ENCODE measurements around the gene GRK6.

- TF ChIP-seq, protein P1, sequence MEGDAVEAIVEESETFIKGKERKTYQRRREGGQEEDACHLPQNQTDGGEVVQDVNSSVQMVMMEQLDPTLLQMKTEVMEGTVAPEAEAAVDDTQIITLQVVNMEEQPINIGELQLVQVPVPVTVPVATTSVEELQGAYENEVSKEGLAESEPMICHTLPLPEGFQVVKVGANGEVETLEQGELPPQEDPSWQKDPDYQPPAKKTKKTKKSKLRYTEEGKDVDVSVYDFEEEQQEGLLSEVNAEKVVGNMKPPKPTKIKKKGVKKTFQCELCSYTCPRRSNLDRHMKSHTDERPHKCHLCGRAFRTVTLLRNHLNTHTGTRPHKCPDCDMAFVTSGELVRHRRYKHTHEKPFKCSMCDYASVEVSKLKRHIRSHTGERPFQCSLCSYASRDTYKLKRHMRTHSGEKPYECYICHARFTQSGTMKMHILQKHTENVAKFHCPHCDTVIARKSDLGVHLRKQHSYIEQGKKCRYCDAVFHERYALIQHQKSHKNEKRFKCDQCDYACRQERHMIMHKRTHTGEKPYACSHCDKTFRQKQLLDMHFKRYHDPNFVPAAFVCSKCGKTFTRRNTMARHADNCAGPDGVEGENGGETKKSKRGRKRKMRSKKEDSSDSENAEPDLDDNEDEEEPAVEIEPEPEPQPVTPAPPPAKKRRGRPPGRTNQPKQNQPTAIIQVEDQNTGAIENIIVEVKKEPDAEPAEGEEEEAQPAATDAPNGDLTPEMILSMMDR (conservative IDR thresholded peaks at IDR 0.05), result no peak
- no peak for TF ChIP-seq EZH2 (IDR thresholded peaks at IDR 0.05; ENCODE audit: low read depth)
Measured at GRCh38 chr5:177432839-177433657, 6.6 kb downstream of the GRK6 start.
